Bronchial epithelial cell (primary cell): ENCODE data around the gene MYF6. TPM values are rescaled to one million over a fixed set of nuclear protein-coding genes. Genes with fewer than 3 reads are reported as not detected.

Experiments used
- DNase-seq: peaks from one replicate; pipeline ENCODE4 v3.0.0-alpha.2; 2010; ENCODE audit warnings: low read depth
- FAIRE-seq: peaks from 2 replicates; lab custom pipeline; 2011; peaks lifted over from hg19 to GRCh38; lab: Jason Lieb, UNC
- H3K27me3 ChIP-seq: 2 replicates; pipeline ENCODE4 v1.5.1; 2011; ENCODE audit warnings: low read length; ENCODE audit not compliant: control insufficient read depth, insufficient read depth
- H3K36me3 ChIP-seq: 2 replicates; pipeline ENCODE4 v1.5.1; 2011; ENCODE audit warnings: low read length; ENCODE audit not compliant: control insufficient read depth, insufficient read depth
- H3K4me3 ChIP-seq: 2 replicates; pipeline ENCODE4 v1.5.1; 2011; ENCODE audit warnings: mild to moderate bottlenecking, low read depth, low read length, control low read depth
- total RNA-seq: library from RNA; depleted of rRNA; stranded (reverse); fragments of >200 nt; gene quantifications from 2 replicates; pipeline ENCODE4 v1.2.1, GENCODE V29; 2014
- TF ChIP-seq, protein P1 (sequence below): IDR thresholded peaks from 2 replicates; pipeline ENCODE4 v1.5.1; 2011; ENCODE audit warnings: mild to moderate bottlenecking, moderate library complexity, low read length, control low read depth, inconsistent platforms; ENCODE audit not compliant: insufficient read depth, severe bottlenecking

The MYF6 gene
- total RNA-seq, 1 donor from 2014 or later: not detected

DNA sequence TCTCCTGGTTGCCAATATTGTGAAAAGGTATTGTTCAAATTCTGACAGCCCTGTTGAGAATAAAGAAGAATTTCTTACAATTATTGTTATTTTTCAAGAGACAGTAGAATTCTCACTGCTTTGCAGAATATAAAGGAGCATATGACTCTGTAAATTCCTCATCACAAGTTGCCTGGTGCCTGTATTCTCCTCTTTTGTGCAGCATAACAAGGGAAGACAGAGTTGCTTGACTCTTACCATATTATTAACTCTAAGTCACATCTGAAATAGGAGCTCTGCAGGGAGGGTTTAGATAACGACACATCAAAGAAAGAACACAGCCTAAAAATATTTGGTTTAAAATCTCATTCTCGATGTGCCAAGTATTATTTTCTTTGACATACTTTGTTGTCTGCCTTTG is 40.4 kb downstream of the MYF6 start:
- TF ChIP-seq, protein P1, sequence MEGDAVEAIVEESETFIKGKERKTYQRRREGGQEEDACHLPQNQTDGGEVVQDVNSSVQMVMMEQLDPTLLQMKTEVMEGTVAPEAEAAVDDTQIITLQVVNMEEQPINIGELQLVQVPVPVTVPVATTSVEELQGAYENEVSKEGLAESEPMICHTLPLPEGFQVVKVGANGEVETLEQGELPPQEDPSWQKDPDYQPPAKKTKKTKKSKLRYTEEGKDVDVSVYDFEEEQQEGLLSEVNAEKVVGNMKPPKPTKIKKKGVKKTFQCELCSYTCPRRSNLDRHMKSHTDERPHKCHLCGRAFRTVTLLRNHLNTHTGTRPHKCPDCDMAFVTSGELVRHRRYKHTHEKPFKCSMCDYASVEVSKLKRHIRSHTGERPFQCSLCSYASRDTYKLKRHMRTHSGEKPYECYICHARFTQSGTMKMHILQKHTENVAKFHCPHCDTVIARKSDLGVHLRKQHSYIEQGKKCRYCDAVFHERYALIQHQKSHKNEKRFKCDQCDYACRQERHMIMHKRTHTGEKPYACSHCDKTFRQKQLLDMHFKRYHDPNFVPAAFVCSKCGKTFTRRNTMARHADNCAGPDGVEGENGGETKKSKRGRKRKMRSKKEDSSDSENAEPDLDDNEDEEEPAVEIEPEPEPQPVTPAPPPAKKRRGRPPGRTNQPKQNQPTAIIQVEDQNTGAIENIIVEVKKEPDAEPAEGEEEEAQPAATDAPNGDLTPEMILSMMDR: no peak
- FAIRE-seq (no peak), DNase-seq (no peak)
- Histone ChIP-seq H3K36me3 (no peaks in the 10 kb centered on the region), H3K27me3 (no peaks in the 10 kb centered on the region), H3K4me3 (no peak overlapping the region)

DNA sequence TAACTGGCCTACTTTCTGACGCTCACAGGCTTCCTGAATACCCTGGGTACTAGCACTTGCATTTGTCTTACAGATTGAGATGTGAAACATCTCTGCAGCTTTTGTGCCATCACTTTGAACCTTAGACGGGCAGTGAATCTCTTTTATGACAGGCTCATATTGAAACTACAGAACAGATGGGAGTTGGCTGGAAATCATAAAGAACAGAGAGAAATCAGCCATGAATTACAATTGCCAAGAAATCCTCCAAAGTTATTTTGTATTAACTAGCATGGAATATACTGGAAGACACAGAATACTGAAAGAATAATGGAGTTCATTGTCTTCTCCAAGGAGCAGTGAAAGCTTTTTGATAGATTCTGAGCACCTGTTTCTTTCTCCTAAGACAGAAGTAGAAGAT is 42.0 kb downstream of the MYF6 start:
- H3K36me3 ChIP-seq: no peaks in the 10 kb centered on the region
- no peak for FAIRE-seq
- H3K4me3 ChIP-seq: no peak overlapping the region
- no peaks in the 10 kb centered on the region for H3K27me3 ChIP-seq
- no peak for DNase-seq
- TF ChIP-seq, protein P1: no peak

DNA sequence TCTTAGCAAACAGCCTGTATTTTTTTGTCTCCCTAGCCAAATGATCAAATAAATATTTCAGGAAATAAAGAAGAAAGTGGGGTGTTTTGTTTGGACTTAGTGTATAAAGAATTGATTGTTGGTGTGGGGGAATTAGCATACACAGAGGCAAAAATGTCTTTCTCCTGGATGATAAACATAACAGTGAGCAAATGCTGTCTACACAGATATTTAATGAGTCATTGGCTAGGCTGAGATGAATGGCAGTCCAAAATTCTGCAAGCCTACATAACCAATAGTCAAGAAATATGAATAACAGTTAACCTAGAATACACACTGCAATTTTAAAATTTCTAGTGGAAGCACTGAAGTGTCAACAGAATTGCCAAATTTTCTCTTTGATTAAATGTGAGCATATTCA is 45.0 kb downstream of the MYF6 start:
- Histone ChIP-seq H3K36me3 (no peaks in the 10 kb centered on the region), H3K27me3 (no peaks in the 10 kb centered on the region), H3K4me3 (no peak overlapping the region)
- DNase-seq: peak; percentile 17
- no peak for FAIRE-seq
- TF ChIP-seq, protein P1: no peak

DNA sequence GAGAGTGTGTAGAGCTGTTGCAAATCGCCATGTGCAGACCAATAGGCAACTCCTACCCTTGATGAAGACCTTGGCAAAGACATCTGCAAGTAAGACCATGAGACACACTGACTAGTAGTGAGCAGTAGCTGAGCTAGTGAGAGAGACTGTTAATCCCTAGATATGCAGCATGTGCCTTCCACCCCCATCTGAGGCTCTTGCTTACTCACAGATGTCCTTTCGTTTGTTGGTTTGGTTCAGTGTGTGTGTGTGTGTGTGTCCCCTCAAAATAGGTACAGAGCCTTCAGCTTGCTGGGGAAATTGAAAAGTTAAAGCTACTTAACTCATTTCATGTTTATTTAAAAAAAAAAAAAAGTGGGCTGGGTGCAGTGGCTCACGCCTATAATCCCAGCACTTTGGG is 46.8 kb downstream of the MYF6 start:
- TF ChIP-seq, protein P1: no peak
- Histone ChIP-seq H3K36me3 (no peaks in the 10 kb centered on the region), H3K4me3 (no peak overlapping the region), H3K27me3 (no peaks in the 10 kb centered on the region)
- FAIRE-seq (no peak), DNase-seq (no peak)

DNA sequence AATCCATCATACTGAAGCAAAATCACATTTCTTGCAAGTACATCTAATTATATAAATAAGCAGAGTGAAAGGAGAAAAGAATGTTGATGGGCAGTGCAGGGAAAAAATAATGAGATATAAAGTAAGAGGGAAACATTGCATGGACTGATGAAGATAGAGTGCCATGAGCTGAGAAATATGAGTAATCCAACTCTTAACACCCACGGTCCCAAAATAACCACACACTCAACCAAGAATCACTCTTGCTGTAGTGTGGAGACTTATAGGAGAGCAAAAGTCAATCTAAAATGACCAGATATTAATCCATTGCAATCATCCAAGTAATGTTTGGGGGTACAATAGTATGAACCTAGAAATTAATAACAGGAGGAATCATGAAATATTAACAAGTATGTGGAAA is 49.4 kb downstream of the MYF6 start:
- no peak for FAIRE-seq
- no peaks in the 10 kb centered on the region for H3K27me3 ChIP-seq
- DNase-seq: peak; percentile 23
- no peaks in the 10 kb centered on the region for H3K36me3 ChIP-seq
- TF ChIP-seq, protein P1: no peak
- H3K4me3 ChIP-seq: no peak overlapping the region

Other genes starting within 250 kb of the MYF6 start
- not detected in 2 replicates for gene MYF5, start 9.3 kb downstream of the MYF6 start, total RNA-seq
- gene LIN7A, start 230.3 kb downstream of the MYF6 start, total RNA-seq: under 0.01 TPM in 1 of 2 replicates, not detected in the other